Esophagus squamous epithelium (tissue), 4 donors: Measurements from ENCODE around the gene IRF2BP2.

Source experiments
- CTCF ChIP-seq, 6 experiments: fragments of 450-650 bp in 4 of 6; fragments of 200-600 bp in 2 of 6; sonication (generic) in 2 of 6; IDR thresholded peaks; one replicate each; pipeline ENCODE4 v1.5.1; 2016 to 2019; ENCODE audit warnings: antibody characterized with exemption in 6 of 6, mild to moderate bottlenecking in 4 of 6, moderate library complexity in 4 of 6
- POLR2A ChIP-seq, 4 donors: fragments of 450-650 bp; IDR thresholded peaks; one replicate each; pipeline ENCODE4 v1.6.1; 2017; ENCODE audit warnings: antibody characterized with exemption in 4 of 4, mild to moderate bottlenecking in 4 of 4, moderate library complexity in 3 of 4

GRCh38 chr1:234658138-234658537 is 48.2 kb upstream of the IRF2BP2 start:
- TF ChIP-seq CTCF (IDR thresholded peaks at IDR 0.05) (no peak), POLR2A (IDR thresholded peaks at IDR 0.05) (peak in 1 of 4 donors; percentile 17)
